ENCODE data around the gene EDAR. TPM values are rescaled to one million over a fixed set of nuclear protein-coding genes. Genes with fewer than 3 reads are reported as not detected.

EDAR gene
- polyA plus RNA-seq, 6 donors from 2014 or later = 0.05 TPM; not detected in 5

GRCh38 chr2:108988076-108988795 is 784 bp downstream of the EDAR start:
- Mint-ChIP-seq H3K27me3 (peaks cover 17 to 31% (median 19%) of the 10 kb centered on the region in 3 donors), H3K4me1 (no peaks in the 10 kb centered on the region), H3K36me3 (no peaks in the 10 kb centered on the region), H3K9me3 (no peaks in the 10 kb centered on the region), H3K27ac (no peak overlapping the region), H3K4me3 (no peak overlapping the region)
- DNase-seq = no peak
- no peak for ATAC-seq (ENCODE audit: low read depth in 2 of 2)

GRCh38 chr2:108986916-108987510 is 2.0 kb downstream of the EDAR start:
- Mint-ChIP-seq H3K27ac (no peak overlapping the region), H3K4me3 (no peak overlapping the region), H3K36me3 (no peaks in the 10 kb centered on the region), H3K9me3 (no peaks in the 10 kb centered on the region), H3K27me3 (peaks cover 17 to 31% (median 19%) of the 10 kb centered on the region in 3 donors), H3K4me1 (no peaks in the 10 kb centered on the region)
- no peak for ATAC-seq (ENCODE audit: low read depth in 2 of 2)
- no peak for DNase-seq

GRCh38 chr2:108983610-108984009 is 5.4 kb downstream of the EDAR start:
- DNase-seq (no peak), ATAC-seq (ENCODE audit: low read depth in 2 of 2) (no peak)
- Mint-ChIP-seq H3K9me3 (no peaks in the 10 kb centered on the region), H3K36me3 (no peaks in the 10 kb centered on the region), H3K27ac (peak overlapping the region in 1 of 6 donors; percentile 49), H3K4me3 (no peak overlapping the region), H3K27me3 (peaks cover 6 to 26% (median 22%) of the 10 kb centered on the region in 3 donors), H3K4me1 (no peaks in the 10 kb centered on the region)

DNA sequence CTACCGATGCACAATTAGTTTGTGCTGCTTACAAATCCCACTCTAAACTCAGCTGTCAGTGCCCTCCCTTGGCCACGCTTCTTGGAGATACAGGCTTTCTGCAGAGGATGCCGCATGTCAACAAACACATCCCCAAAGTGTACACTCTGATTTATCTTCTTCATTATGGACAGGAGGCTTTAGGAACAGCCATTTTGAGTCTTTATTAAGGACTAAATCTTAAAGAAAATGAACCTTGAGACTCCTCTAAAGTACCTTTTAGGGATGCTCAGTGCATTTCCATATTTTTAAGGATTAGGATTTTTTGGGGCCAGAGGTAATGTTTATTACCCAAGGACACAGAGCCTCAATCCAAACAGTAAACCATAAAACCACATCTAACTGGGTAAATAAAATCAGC is 6.0 kb downstream of the EDAR start:
- Mint-ChIP-seq H3K27me3 (peaks cover 6 to 22% (median 21%) of the 10 kb centered on the region in 3 donors), H3K9me3 (no peaks in the 10 kb centered on the region), H3K4me1 (no peaks in the 10 kb centered on the region), H3K27ac (no peak overlapping the region), H3K4me3 (no peak overlapping the region), H3K36me3 (no peaks in the 10 kb centered on the region)
- ATAC-seq (ENCODE audit: low read depth in 2 of 2) (no peak), DNase-seq (no peak)

DNA sequence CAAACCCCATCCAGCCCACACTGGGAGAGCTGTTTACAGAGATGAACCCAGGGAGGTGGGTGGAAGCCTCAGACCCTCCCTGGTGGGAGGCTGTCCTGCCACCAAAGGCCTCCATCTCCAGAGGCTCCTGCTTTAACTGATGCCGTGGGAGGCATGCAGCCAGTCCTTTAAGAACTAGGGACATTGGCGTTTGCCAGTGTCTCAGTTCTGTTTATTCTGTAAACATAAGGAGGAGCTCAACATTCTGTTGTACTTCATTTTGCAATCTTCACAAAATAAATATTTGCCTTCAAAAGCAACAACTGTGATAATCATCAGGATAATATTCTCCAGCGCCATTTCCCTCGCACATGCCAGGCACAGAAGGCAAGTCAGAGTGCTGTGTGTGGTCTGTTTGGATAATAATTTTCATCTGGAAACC is 6.8 kb downstream of the EDAR start:
- DNase-seq (no peak), ATAC-seq (ENCODE audit: low read depth in 2 of 2) (no peak)
- Mint-ChIP-seq H3K36me3 (no peaks in the 10 kb centered on the region), H3K4me1 (no peaks in the 10 kb centered on the region), H3K9me3 (no peaks in the 10 kb centered on the region), H3K27me3 (peaks cover 6 to 22% (median 19%) of the 10 kb centered on the region in 3 donors), H3K4me3 (no peak overlapping the region), H3K27ac (no peak overlapping the region)

DNA sequence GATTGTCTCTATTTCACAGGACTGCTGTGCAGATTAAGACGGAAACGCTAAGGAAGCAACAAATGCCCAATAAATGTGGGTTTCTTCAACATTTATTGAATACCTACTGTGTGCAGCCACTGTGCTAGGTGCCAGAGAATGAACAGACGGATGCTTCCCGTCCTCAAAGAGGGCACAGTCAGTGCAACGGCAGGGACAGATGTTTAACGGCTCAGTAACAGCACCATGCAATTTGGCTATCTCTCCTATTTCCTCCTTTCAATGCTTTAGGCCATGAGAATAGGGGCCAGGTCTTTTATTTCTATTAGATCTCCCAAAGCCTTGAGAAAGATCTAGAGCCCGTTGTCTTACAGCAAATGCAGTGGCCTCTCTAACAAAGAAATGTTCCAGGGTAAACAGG is 7.2 kb downstream of the EDAR start:
- Mint-ChIP-seq H3K9me3 (no peaks in the 10 kb centered on the region), H3K27ac (no peak overlapping the region), H3K4me3 (no peak overlapping the region), H3K4me1 (no peaks in the 10 kb centered on the region), H3K36me3 (no peaks in the 10 kb centered on the region), H3K27me3 (peaks cover 5 to 22% (median 17%) of the 10 kb centered on the region in 3 donors)
- ATAC-seq (ENCODE audit: low read depth in 2 of 2) (no peak), DNase-seq (no peak)

- DNase-seq (no peak), ATAC-seq (ENCODE audit: low read depth in 2 of 2) (no peak)
- H3K27me3 Mint-ChIP-seq = peaks cover 0 to 22% (median 20%) of the 10 kb centered on the region in 3 donors
- no peaks in the 10 kb centered on the region for H3K36me3 Mint-ChIP-seq
- peaks cover 0 to 4% (median 0%) of the 10 kb centered on the region in 3 donors for H3K4me1 Mint-ChIP-seq
- H3K9me3 Mint-ChIP-seq = no peaks in the 10 kb centered on the region
- H3K27ac Mint-ChIP-seq = no peak overlapping the region
- H3K4me3 Mint-ChIP-seq = no peak overlapping the region
Observed at GRCh38 chr2:108980076-108980475, 8.9 kb downstream of the EDAR start.

DNA sequence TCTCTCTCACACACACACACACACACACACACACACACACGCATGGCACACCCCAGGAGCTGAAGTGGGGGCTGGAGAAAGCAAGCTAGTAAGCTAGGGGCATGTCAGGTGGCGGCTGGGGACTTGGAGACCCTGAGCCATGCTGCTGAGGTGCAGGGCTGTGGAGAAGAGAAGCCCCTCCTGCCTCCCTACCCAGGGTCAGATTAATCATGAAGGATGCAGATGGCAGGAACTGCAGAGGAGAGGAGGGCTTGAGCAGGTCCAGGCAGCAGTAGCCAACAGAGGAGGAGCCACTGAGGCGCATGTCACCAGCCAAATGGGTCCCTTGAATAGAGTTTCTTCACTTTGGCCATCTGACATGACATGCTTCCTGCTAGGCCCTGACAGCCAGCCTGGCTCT is 9.6 kb downstream of the EDAR start:
- ATAC-seq (ENCODE audit: low read depth in 2 of 2) (no peak), DNase-seq (no peak)
- peaks cover 0 to 4% (median 0%) of the 10 kb centered on the region in 3 donors for H3K4me1 Mint-ChIP-seq
- no peak overlapping the region for H3K4me3 Mint-ChIP-seq
- peaks cover 0 to 19% (median 16%) of the 10 kb centered on the region in 3 donors for H3K27me3 Mint-ChIP-seq
- H3K27ac Mint-ChIP-seq = no peak overlapping the region
- no peaks in the 10 kb centered on the region for H3K36me3 Mint-ChIP-seq
- no peaks in the 10 kb centered on the region for H3K9me3 Mint-ChIP-seq

DNA sequence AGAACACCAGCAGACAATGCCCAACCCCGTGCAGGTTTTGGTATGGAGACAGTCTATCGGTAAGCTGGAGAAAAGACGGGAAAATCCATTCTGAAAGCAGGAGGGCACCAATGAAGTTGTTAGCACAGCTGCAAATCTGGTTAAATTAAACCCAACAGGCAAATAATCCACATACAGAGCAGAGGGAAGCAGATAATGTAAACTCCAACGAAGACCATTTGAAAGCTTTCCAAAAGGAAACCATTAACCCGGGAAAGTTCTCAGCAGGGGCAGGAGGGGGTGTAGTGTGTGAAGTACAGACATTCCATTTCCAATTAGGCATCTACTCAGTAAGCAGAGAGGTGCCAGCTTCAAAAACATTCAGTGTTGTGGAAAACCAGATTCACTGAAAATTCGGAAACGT is 10.3 kb downstream of the EDAR start:
- H3K36me3 Mint-ChIP-seq = no peaks in the 10 kb centered on the region
- peaks cover 0 to 12% (median 11%) of the 10 kb centered on the region in 3 donors for H3K27me3 Mint-ChIP-seq
- H3K9me3 Mint-ChIP-seq = no peaks in the 10 kb centered on the region
- no peak overlapping the region for H3K4me3 Mint-ChIP-seq
- peaks cover 0 to 4% (median 0%) of the 10 kb centered on the region in 3 donors for H3K4me1 Mint-ChIP-seq
- DNase-seq (no peak), ATAC-seq (ENCODE audit: low read depth in 2 of 2) (no peak)
- no peak overlapping the region for H3K27ac Mint-ChIP-seq

GRCh38 chr2:108975613-108976435 is 13.2 kb downstream of the EDAR start:
- no peak for DNase-seq
- no peaks in the 10 kb centered on the region for H3K9me3 Mint-ChIP-seq
- ATAC-seq (ENCODE audit: low read depth in 2 of 2) = no peak
- no peak overlapping the region for H3K27ac Mint-ChIP-seq
- peaks cover 0 to 4% (median 0%) of the 10 kb centered on the region in 3 donors for H3K4me1 Mint-ChIP-seq
- H3K4me3 Mint-ChIP-seq = no peak overlapping the region
- no peaks in the 10 kb centered on the region for H3K36me3 Mint-ChIP-seq
- H3K27me3 Mint-ChIP-seq = peaks cover 0 to 6% (median 5%) of the 10 kb centered on the region in 3 donors

DNA sequence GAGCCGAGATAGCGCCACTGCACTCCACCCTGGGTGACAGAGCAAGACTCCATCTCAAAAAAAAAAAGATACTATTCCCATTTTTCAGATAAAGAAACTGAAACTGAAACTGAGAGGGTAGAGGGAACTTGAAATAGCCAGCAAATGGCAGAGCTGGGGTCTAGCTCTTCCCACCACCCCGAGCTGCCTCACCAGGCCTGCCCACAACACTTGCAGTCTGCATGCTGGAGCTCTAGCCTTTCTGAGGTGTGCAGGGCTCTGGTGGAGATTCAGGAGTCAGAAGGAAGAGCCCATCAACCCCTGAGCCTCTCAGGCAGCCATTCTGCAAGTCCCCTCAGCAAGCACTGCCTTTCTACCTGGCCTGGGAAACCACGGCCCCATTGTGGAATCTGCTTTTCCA is 14.3 kb downstream of the EDAR start:
- H3K27me3 Mint-ChIP-seq = peaks cover under 1 to 9% (median 6%) of the 10 kb centered on the region in 3 donors
- DNase-seq = no peak
- no peaks in the 10 kb centered on the region for H3K36me3 Mint-ChIP-seq
- H3K4me1 Mint-ChIP-seq = peaks cover 0 to 4% (median 0%) of the 10 kb centered on the region in 3 donors
- H3K4me3 Mint-ChIP-seq = no peak overlapping the region
- H3K9me3 Mint-ChIP-seq = no peaks in the 10 kb centered on the region
- no peak overlapping the region for H3K27ac Mint-ChIP-seq
- no peak for ATAC-seq (ENCODE audit: low read depth in 2 of 2)

- Mint-ChIP-seq H3K27me3 (peaks cover 3 to 14% (median 6%) of the 10 kb centered on the region in 3 donors), H3K9me3 (no peaks in the 10 kb centered on the region), H3K27ac (no peak overlapping the region), H3K4me1 (peaks cover 0 to 4% (median 0%) of the 10 kb centered on the region in 3 donors), H3K36me3 (no peaks in the 10 kb centered on the region), H3K4me3 (no peak overlapping the region)
- no peak for ATAC-seq (ENCODE audit: low read depth in 2 of 2)
- DNase-seq = no peak
Observed at GRCh38 chr2:108972663-108973062, 16.4 kb downstream of the EDAR start.

DNA sequence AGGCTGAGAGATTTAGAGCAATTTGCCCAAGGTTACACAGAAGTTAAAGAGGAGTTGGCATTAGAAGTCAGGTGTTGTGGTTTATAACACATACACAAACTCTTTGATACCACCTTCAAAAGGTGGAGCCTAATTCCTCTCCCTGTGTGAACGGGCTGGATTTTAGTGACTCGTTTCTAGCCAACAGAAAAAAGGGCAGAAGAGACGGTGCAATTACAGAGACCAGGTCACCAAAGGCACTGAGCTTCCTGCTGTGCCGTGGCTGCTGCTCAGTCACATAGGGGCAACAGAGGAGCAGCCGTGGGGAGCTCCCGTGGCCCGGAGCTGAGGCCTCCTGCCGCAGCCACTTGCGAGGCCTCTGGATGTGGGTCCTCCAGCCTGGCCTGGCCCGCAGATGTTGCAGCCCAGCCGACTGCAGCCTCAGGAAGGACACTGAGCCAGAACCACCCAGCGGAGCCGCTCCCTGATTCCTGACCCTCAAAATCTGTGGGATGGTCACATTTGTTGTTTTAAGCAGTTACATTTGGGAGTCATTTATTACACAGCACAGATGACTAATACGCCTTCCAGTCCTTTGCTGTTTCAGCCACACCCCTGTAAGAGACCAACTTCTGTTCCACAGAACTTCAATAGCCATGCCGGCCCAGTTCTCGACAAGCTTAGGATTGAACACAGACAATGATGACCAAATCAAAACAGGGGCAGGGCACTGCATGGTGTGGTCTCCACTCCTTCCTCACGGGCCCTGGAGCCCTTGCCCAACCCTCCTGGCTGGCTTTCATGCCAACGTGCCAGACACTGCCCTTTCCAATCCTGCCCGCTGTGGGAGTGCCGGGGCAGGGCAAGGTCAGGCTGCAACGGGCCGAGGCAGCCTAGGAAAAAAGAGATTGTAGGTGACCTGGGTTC is 17.1 kb downstream of the EDAR start:
- H3K4me1 Mint-ChIP-seq = peaks cover 0 to 4% (median 0%) of the 10 kb centered on the region in 3 donors
- H3K36me3 Mint-ChIP-seq = no peaks in the 10 kb centered on the region
- ATAC-seq (ENCODE audit: low read depth in 2 of 2) (no peak), DNase-seq (no peak)
- no peak overlapping the region for H3K4me3 Mint-ChIP-seq
- no peak overlapping the region for H3K27ac Mint-ChIP-seq
- H3K9me3 Mint-ChIP-seq = no peaks in the 10 kb centered on the region
- H3K27me3 Mint-ChIP-seq = peaks cover 3 to 14% (median 6%) of the 10 kb centered on the region in 3 donors

Measured in naive B cell (primary cell).